Fibroblast of the aortic adventitia (primary cell): ENCODE results near the gene RNF214. TPM values are rescaled to one million over a fixed set of nuclear protein-coding genes. Genes with fewer than 3 reads are reported as not detected.
A peak's percentile ranks its signal among the peaks of the same experiment; 100 is the strongest.

ENCODE experiments used
- DNase-seq: peaks from one replicate; pipeline ENCODE4 v3.0.0-alpha.2; 2010; ENCODE audit warnings: low read depth
- H3K4me3 ChIP-seq: 2 replicates; pipeline ENCODE4 v1.5.1; 2011; ENCODE audit warnings: low read depth, mild to moderate bottlenecking, control low read depth, low read length, moderate library complexity
- CTCF ChIP-seq: IDR thresholded peaks from 2 replicates; pipeline ENCODE4 v1.5.1; 2011; ENCODE audit warnings: mild to moderate bottlenecking, low read length, control low read depth, inconsistent platforms; ENCODE audit not compliant: insufficient read depth
- total RNA-seq: library from RNA; depleted of rRNA; stranded (reverse); fragments of >200 nt; gene quantifications from 2 replicates; pipeline ENCODE4 v1.2.3, GENCODE V29; 2012; ENCODE audit warnings: low replicate concordance

The RNF214 gene
- total RNA-seq, 1 donor, result 19.3 TPM

- no peak for TF ChIP-seq CTCF
- H3K4me3 ChIP-seq, result no peak overlapping the region
- no peak for DNase-seq
These were observed 39.1 kb upstream of the RNF214 start for GRCh38 chr11:117193130-117194020.

DNA sequence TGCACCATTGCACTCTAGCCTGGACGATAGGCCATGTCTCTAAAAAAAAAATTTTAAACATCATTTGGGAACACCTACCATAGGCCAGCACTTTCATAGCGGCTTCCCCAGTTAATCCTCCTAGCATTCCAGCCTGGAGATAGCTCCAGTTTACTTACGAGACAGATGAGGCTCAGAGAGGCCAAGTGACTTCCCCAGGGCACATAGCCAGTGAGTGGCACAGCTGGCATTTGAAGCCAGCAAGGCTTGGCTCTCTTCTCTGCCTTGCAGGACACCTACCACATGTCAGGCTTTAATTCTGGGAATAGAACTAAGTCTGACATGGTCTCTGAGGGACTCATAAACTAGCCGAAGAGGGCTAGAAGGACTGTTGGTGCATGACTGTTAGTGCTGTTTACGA lies 38.2 kb upstream of the RNF214 start:
- no peak overlapping the region for H3K4me3 ChIP-seq
- no peak for TF ChIP-seq CTCF
- DNase-seq, result no peak

DNA sequence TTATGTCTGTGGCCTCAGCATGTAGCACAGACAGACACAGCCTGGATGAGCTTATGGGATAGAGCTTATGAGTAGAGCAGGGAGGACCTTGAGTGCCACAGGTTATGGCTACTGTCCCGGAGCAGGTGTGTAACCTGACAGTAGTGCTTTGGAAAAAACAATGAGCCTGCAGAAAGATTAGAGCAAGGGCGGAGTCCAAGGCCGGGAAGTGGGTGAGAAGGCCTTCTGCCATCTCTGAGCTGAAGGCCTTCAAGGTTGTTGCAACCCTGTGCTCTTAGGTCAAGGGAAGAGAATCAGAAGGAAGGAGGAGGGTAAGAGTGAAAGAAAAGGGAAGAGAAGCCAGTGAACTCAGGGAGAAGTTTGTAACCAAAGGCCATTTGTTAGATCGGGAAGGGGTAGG lies 37.2 kb upstream of the RNF214 start:
- TF ChIP-seq CTCF, result no peak
- DNase-seq, result no peak
- H3K4me3 ChIP-seq, result no peak overlapping the region

- no peak for TF ChIP-seq CTCF
- no peak for DNase-seq
- no peak overlapping the region for H3K4me3 ChIP-seq
These were observed 36.7 kb upstream of the RNF214 start for GRCh38 chr11:117195761-117196160.

DNA sequence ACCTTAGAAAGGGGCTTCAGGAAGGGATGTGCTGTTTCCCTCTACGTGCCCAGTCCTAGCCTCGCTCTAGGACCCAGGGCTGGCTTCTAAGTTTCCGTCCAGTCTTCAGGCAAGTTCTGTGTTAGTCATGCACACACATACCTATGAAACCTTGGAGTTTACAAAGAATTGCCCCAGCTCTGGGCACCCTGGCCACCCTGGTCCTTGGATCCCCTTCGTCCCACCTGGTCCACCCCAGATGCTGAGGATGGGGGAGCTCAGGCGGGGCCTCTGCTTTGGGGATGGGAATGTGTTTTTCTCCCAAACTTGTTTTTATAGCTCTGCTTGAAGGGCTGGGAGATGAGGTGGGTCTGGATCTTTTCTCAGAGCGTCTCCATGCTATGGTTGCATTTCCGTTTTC lies 35.5 kb upstream of the RNF214 start:
- no peak overlapping the region for H3K4me3 ChIP-seq
- TF ChIP-seq CTCF, result no peak
- DNase-seq, result no peak

DNA sequence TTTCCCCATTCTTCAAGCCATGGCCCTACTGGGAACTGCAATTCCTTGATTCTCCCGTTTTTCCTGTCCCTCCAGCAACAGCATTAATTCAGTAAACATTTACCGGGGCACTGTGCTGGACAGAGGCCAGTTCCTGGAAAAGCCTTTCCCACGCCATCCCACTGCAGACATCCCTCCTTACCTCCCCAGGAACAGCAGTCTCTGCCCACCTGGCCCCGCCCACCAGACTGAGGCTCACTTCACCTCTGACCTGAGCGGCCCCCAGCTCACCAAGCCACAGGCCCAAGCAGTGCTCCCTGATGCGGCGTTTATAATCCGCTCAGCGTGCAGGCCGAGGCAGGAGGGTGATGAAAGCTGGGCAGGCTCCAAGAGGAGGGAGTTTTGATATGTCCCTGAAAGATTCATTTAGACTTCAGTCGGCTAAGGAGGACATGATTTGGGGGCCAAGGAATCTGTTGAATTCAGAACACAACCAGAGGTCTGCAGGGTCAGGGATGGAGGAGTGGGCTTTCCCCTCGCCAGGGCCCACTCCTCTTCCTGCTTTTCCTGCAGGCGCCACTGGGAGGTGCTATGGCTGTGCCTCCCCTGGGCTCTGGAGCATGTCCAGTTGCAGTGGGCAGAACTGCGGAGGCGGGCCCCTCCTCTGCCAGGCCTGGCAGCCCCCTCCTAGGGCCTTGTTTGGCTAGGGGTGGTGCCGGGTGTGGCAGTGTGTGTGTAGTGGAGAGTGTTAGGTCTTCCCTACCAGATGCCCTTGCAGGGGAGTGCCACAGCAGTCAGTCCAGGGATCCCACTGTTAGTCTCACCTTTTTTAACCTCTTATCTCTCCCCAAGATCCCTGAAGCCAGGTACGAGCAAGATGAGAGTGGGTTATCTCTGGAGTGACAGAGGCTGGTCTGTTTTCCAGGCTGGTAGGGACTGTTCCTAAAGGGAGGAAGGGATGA lies 34.7 kb upstream of the RNF214 start:
- no peak overlapping the region for H3K4me3 ChIP-seq
- no peak for DNase-seq
- TF ChIP-seq CTCF, result peak; percentile 50
